C4-2B (cell line): ENCODE measurements around the gene GLP1R.

Source experiments
- ZFX ChIP-seq: fragments of 450-650 bp; IDR thresholded peaks from 2 replicates; pipeline ENCODE4 v1.6.1; 2017
- TF ChIP-seq, protein P1 (sequence below): fragments of 450-650 bp; conservative IDR thresholded peaks from 2 replicates; pipeline ENCODE4 v1.5.1; 2017; ENCODE audit warnings: mild to moderate bottlenecking

DNA sequence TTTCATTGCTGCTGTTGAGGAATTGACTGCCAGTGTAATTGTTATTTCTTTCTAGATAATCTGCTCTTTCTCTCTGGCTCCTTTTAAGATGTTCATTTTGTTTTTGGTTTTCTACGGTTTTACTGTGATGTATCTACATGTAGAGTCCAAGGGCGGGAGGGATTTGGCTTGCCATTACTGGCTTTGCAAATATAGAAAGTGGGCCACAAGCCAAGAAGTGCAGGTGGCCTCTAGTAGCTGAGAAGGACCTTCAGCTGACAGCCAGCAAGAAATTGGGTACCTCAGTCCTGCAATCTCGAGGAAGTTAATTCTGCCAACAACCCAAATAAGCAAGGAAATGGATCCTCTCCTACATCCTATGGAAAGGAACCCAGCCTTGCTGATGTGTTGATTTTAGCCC is 42.8 kb upstream of the GLP1R start:
- TF ChIP-seq, protein P1, sequence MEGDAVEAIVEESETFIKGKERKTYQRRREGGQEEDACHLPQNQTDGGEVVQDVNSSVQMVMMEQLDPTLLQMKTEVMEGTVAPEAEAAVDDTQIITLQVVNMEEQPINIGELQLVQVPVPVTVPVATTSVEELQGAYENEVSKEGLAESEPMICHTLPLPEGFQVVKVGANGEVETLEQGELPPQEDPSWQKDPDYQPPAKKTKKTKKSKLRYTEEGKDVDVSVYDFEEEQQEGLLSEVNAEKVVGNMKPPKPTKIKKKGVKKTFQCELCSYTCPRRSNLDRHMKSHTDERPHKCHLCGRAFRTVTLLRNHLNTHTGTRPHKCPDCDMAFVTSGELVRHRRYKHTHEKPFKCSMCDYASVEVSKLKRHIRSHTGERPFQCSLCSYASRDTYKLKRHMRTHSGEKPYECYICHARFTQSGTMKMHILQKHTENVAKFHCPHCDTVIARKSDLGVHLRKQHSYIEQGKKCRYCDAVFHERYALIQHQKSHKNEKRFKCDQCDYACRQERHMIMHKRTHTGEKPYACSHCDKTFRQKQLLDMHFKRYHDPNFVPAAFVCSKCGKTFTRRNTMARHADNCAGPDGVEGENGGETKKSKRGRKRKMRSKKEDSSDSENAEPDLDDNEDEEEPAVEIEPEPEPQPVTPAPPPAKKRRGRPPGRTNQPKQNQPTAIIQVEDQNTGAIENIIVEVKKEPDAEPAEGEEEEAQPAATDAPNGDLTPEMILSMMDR: no peak
- no peak for TF ChIP-seq ZFX
